ENCODE measurements around the gene MIEF1.

The MIEF1 gene

GRCh38 chr22:39563571-39564428 lies 61.7 kb downstream of the MIEF1 start:
- DNase-seq = no peak

GRCh38 chr22:39565414-39565944 lies 63.4 kb downstream of the MIEF1 start:
- DNase-seq = no peak

GRCh38 chr22:39567135-39567946 lies 65.3 kb downstream of the MIEF1 start:
- no peak for DNase-seq

Measured in NCI-H2171 treated with DMSO at 0.1 percent for 48 hours (cell line).